GM12891 (cell line): Measurements from ENCODE around the gene NUCKS1.
"Not testable (repeated sequence)": the region's sequence is repeated elsewhere in the genome, so short reads cannot be mapped to it uniquely, and the experiment has no call there.

Experiments used
- DNase-seq: peaks from one replicate; pipeline ENCODE4 v3.0.0; 2011; ENCODE audit warnings: low spot score; ENCODE audit not compliant: insufficient read length
- FAIRE-seq: peaks from 2 replicates; lab custom pipeline; 2011; peaks lifted over from hg19 to GRCh38; lab: Jason Lieb, UNC
- PAX5 ChIP-seq: IDR thresholded peaks from 2 replicates; pipeline ENCODE4 v1.6.1; 2011; ENCODE audit warnings: low read length, moderate library complexity, mild to moderate bottlenecking; ENCODE audit not compliant: insufficient read depth, severe bottlenecking
- POLR2A ChIP-seq: IDR thresholded peaks from 2 replicates; pipeline ENCODE4 v1.6.1; 2011; ENCODE audit warnings: low read depth, low read length, control low read depth
- POLR2AphosphoS5 ChIP-seq: IDR thresholded peaks from 2 replicates; pipeline ENCODE4 v1.6.1; 2011; ENCODE audit warnings: low read depth, low read length, control low read depth
- POU2F2 ChIP-seq: IDR thresholded peaks from 2 replicates; pipeline ENCODE4 v1.6.1; 2011; ENCODE audit warnings: low read depth, mild to moderate bottlenecking, control low read depth, low read length, moderate library complexity
- SPI1 ChIP-seq: IDR thresholded peaks from 2 replicates; pipeline ENCODE4 v1.6.1; 2011; ENCODE audit warnings: low read depth, low read length, control low read depth
- TAF1 ChIP-seq: IDR thresholded peaks from 2 replicates; pipeline ENCODE4 v1.6.1; 2011; ENCODE audit warnings: low read depth, low read length, control low read depth

The NUCKS1 gene

GRCh38 chr1:205735218-205735617, 14.8 kb downstream of the NUCKS1 start:
- TF ChIP-seq POLR2A, result no peak
- no peak for DNase-seq
- FAIRE-seq, result no peak

GRCh38 chr1:205733438-205734175, 16.4 kb downstream of the NUCKS1 start:
- TF ChIP-seq POU2F2, result no peak
- no peak for TF ChIP-seq SPI1
- no peak for TF ChIP-seq TAF1
- TF ChIP-seq PAX5, result no peak
- no peak for TF ChIP-seq POLR2A
- TF ChIP-seq POLR2AphosphoS5, result no peak
- no peak for FAIRE-seq
- no peak for DNase-seq

- TF ChIP-seq POLR2AphosphoS5, result no peak
- TF ChIP-seq PAX5, result no peak
- TF ChIP-seq POU2F2, result no peak
- no peak for TF ChIP-seq POLR2A
- no peak for TF ChIP-seq TAF1
- no peak for TF ChIP-seq SPI1
- no peak for DNase-seq
- no peak for FAIRE-seq
Observed at GRCh38 chr1:205729945-205730610, 19.9 kb downstream of the NUCKS1 start.

- TF ChIP-seq PAX5 (no peak), SPI1 (no peak), POLR2AphosphoS5 (no peak), POU2F2 (no peak), POLR2A (no peak), TAF1 (no peak)
- DNase-seq, result no peak
- no peak for FAIRE-seq
Observed at GRCh38 chr1:205726619-205727125, 23.3 kb downstream of the NUCKS1 start.

- TF ChIP-seq POU2F2 (no peak), PAX5 (no peak), POLR2A (no peak), POLR2AphosphoS5 (no peak), TAF1 (no peak), SPI1 (no peak)
- FAIRE-seq, result no peak
- no peak for DNase-seq
Observed at GRCh38 chr1:205725514-205725913, 24.5 kb downstream of the NUCKS1 start.

GRCh38 chr1:205720740-205721139, 29.2 kb downstream of the NUCKS1 start:
- FAIRE-seq, DNase-seq: not testable (repeated sequence)

- FAIRE-seq (peak; percentile 33), DNase-seq (no peak)
- TF ChIP-seq POLR2AphosphoS5, result no peak
- no peak for TF ChIP-seq POU2F2
- no peak for TF ChIP-seq SPI1
- no peak for TF ChIP-seq POLR2A
- TF ChIP-seq TAF1, result no peak
- TF ChIP-seq PAX5, result no peak
Observed at GRCh38 chr1:205719762-205720161, 30.2 kb downstream of the NUCKS1 start.

GRCh38 chr1:205719015-205719414, 31.0 kb downstream of the NUCKS1 start:
- TF ChIP-seq POLR2AphosphoS5 (no peak), POLR2A (no peak), SPI1 (no peak), TAF1 (no peak), POU2F2 (no peak), PAX5 (no peak)
- DNase-seq (no peak), FAIRE-seq (no peak)

- TF ChIP-seq SPI1 (no peak), POU2F2 (no peak), POLR2AphosphoS5 (no peak), PAX5 (no peak), POLR2A (no peak), TAF1 (no peak)
- FAIRE-seq (no peak), DNase-seq (no peak)
Observed at GRCh38 chr1:205716371-205717132, 33.4 kb downstream of the NUCKS1 start.
